Activated CD4-positive, alpha-beta T cell treated with anti-CD3 and anti-CD28 coated beads, Interleukin-2, amount 10 ng/mL, durations not matched to agents 7 days and 5 days (primary cell): ENCODE results near the gene LRRC26. TPM values are rescaled to one million over a fixed set of nuclear protein-coding genes. Genes with fewer than 3 reads are reported as not detected.
A peak's percentile ranks its signal among the peaks of the same experiment; 100 is the strongest.

Experiments used
- CTCF ChIA-PET: fragments of 350-600 bp; sonication (Branson Sonifier 250); formaldehyde crosslinking; loops from one replicate; lab custom pipeline; 2021; ENCODE audit warnings: antibody characterized with exemption; lab: Charles Lee
- POLR2A ChIA-PET: fragments of 350-600 bp; sonication (Branson Sonifier 250); formaldehyde crosslinking; loops from one replicate; lab custom pipeline; 2021; ENCODE audit warnings: antibody characterized with exemption; lab: Charles Lee
- DNase-seq: peaks from one replicate; pipeline ENCODE4 v3.0.0-alpha.2; 2020
- H3K27ac Mint-ChIP-seq: one replicate; pipeline ENCODE4 v1.8.0; 2021; ENCODE audit warnings: mild to moderate bottlenecking, moderate library complexity, mixed read lengths
- H3K27me3 Mint-ChIP-seq: one replicate; pipeline ENCODE4 v1.8.0; 2021; ENCODE audit warnings: mixed read lengths
- H3K36me3 Mint-ChIP-seq: one replicate; pipeline ENCODE4 v1.8.0; 2021; ENCODE audit warnings: low read depth, mixed read lengths
- H3K4me1 Mint-ChIP-seq: one replicate; pipeline ENCODE4 v1.8.0; 2021; ENCODE audit warnings: mixed read lengths
- H3K4me3 Mint-ChIP-seq: one replicate; pipeline ENCODE4 v1.8.0; 2021; ENCODE audit warnings: mild to moderate bottlenecking, moderate library complexity, mixed read lengths
- H3K9me3 Mint-ChIP-seq: one replicate; pipeline ENCODE4 v1.8.0; 2021; ENCODE audit warnings: mixed read lengths
- total RNA-seq, 2 experiments: library from RNA; stranded (reverse); gene quantifications; one replicate each; pipeline ENCODE4 v1.2.3, GENCODE V29; 2021

LRRC26 gene
- total RNA-seq, 2 experiments from 2014 or later: not detected

GRCh38 chr9:137206602-137207001 lies 36.8 kb upstream of the LRRC26 start:
- peaks cover 40% of the 10 kb centered on the region for H3K4me1 Mint-ChIP-seq
- peak overlapping the region; percentile 93 for H3K4me3 Mint-ChIP-seq
- peak overlapping the region; percentile 95 for H3K27ac Mint-ChIP-seq
- DNase-seq: no peak
- no peaks in the 10 kb centered on the region for H3K9me3 Mint-ChIP-seq
- H3K36me3 Mint-ChIP-seq: peaks cover 20% of the 10 kb centered on the region
- POLR2A ChIA-PET: no interaction called here
- CTCF ChIA-PET: interaction anchor here (0.6 to 2.2 kb wide), 8 partner anchors 9 to 160 kb away, joined by 3 to 5 read pairs (median 3); partner anchors contain the start of genes ANAPC2, NPDC1, RNF224 and SSNA1
- H3K27me3 Mint-ChIP-seq: no peaks in the 10 kb centered on the region

GRCh38 chr9:137205126-137206069 lies 35.5 kb upstream of the LRRC26 start, which contains the start of the genes NDOR1 and TMEM203:
Gene NDOR1, plus strand, starts transcription at chr9:137205700. Its CDS starts 78 bp downstream, at chr9:137205778.
Gene TMEM203, minus strand, starts transcription at chr9:137205648. Its CDS starts 234 bp downstream, at chr9:137205414.
- DNase-seq: peak; percentile 95
- H3K9me3 Mint-ChIP-seq: no peaks in the 10 kb centered on the region
- CTCF ChIA-PET: interaction anchor here (1.1 to 2.2 kb wide), 8 partner anchors 11 to 170 kb away, joined by 3 to 6 read pairs (median 4); partner anchors contain the start of genes ANAPC2, NPDC1 and SSNA1
- H3K27me3 Mint-ChIP-seq: no peaks in the 10 kb centered on the region
- peaks cover 48% of the 10 kb centered on the region for H3K4me1 Mint-ChIP-seq
- peaks cover 20% of the 10 kb centered on the region for H3K36me3 Mint-ChIP-seq
- POLR2A ChIA-PET: interaction anchor here (1.2 kb wide), 1 partner anchor 17 kb away, joined by 4 read pairs; the partner anchor contains the start of genes ANAPC2 and SSNA1
- peak within 1 kb of the TSS; percentile 95 for H3K27ac Mint-ChIP-seq
- H3K4me3 Mint-ChIP-seq: peak within 1 kb of the TSS; percentile 93

- POLR2A ChIA-PET: interaction anchor here (1.2 kb wide), 1 partner anchor 16 kb away, joined by 4 read pairs; the partner anchor contains the start of genes ANAPC2 and SSNA1
- H3K4me1 Mint-ChIP-seq: peaks cover 48% of the 10 kb centered on the region
- CTCF ChIA-PET: interaction anchor here (1.2 to 2.0 kb wide), 5 partner anchors 9 to 170 kb away, joined by 3 to 6 read pairs (median 5); no protein-coding TSS in a partner anchor
- H3K36me3 Mint-ChIP-seq: peaks cover 20% of the 10 kb centered on the region
- H3K27ac Mint-ChIP-seq: peak overlapping the region; percentile 95
- DNase-seq: no peak
- H3K27me3 Mint-ChIP-seq: no peaks in the 10 kb centered on the region
- peak overlapping the region; percentile 93 for H3K4me3 Mint-ChIP-seq
- no peaks in the 10 kb centered on the region for H3K9me3 Mint-ChIP-seq
Observed at GRCh38 chr9:137204731-137205125, 34.9 kb upstream of the LRRC26 start.

GRCh38 chr9:137202966-137203365 lies 33.1 kb upstream of the LRRC26 start:
- Mint-ChIP-seq H3K9me3 (no peaks in the 10 kb centered on the region), H3K4me1 (peaks cover 47% of the 10 kb centered on the region), H3K27ac (peak overlapping the region; percentile 25), H3K36me3 (peaks cover 16% of the 10 kb centered on the region), H3K4me3 (no peak overlapping the region), H3K27me3 (no peaks in the 10 kb centered on the region)
- CTCF ChIA-PET: interaction anchor here (0.9 to 1.4 kb wide), 2 partner anchors 24 to 174 kb away, joined by 3 to 4 read pairs; partner anchors contain the start of gene RNF224
- POLR2A ChIA-PET: no interaction called here
- DNase-seq: no peak

GRCh38 chr9:137201205-137201868 lies 31.5 kb upstream of the LRRC26 start:
- peaks cover 5% of the 10 kb centered on the region for H3K36me3 Mint-ChIP-seq
- peak overlapping the region; percentile 82 for H3K27ac Mint-ChIP-seq
- ChIA-PET POLR2A (interaction anchor here (0.6 to 1.0 kb wide), 4 partner anchors 13 to 347 kb away, joined by 3 to 5 read pairs (median 3); partner anchors contain the start of genes ANAPC2 and SSNA1), CTCF (interaction anchor here (0.7 to 1.4 kb wide), 6 partner anchors 9 to 172 kb away, joined by 3 to 10 read pairs (median 4); partner anchors contain the start of genes ANAPC2, NRARP, RNF224 and SSNA1)
- no peaks in the 10 kb centered on the region for H3K27me3 Mint-ChIP-seq
- H3K4me1 Mint-ChIP-seq: peaks cover 35% of the 10 kb centered on the region
- DNase-seq: no peak
- no peaks in the 10 kb centered on the region for H3K9me3 Mint-ChIP-seq
- peak overlapping the region; percentile 80 for H3K4me3 Mint-ChIP-seq

GRCh38 chr9:137200311-137201204 lies 30.7 kb upstream of the LRRC26 start, which contains the start of gene TPRN:
Gene TPRN, minus strand, starts transcription at chr9:137200741. Its CDS starts 30 bp downstream, at chr9:137200711.
- Mint-ChIP-seq H3K4me1 (peaks cover 30% of the 10 kb centered on the region), H3K27ac (peak within 1 kb of the TSS; percentile 82), H3K27me3 (no peaks in the 10 kb centered on the region), H3K4me3 (peak within 1 kb of the TSS; percentile 80), H3K36me3 (peaks cover 4% of the 10 kb centered on the region), H3K9me3 (no peaks in the 10 kb centered on the region)
- ChIA-PET POLR2A (interaction anchor here (0.6 to 1.0 kb wide), 4 partner anchors 12 to 77 kb away, joined by 3 to 5 read pairs (median 3); partner anchors contain the start of genes ANAPC2 and SSNA1), CTCF (interaction anchor here (0.7 to 1.4 kb wide), 6 partner anchors 10 to 165 kb away, joined by 3 to 10 read pairs (median 4); partner anchors contain the start of genes ANAPC2, NRARP, RNF224 and SSNA1)
- peak; percentile 100 for DNase-seq

GRCh38 chr9:137199411-137200121 lies 29.7 kb upstream of the LRRC26 start:
- no peaks in the 10 kb centered on the region for H3K27me3 Mint-ChIP-seq
- H3K9me3 Mint-ChIP-seq: no peaks in the 10 kb centered on the region
- ChIA-PET CTCF (interaction anchor here (0.5 to 2.3 kb wide), 2 partner anchors 10 to 87 kb away, joined by 4 to 6 read pairs; no protein-coding TSS in a partner anchor), POLR2A (no interaction called here)
- peaks cover 4% of the 10 kb centered on the region for H3K36me3 Mint-ChIP-seq
- no peak for DNase-seq
- peak overlapping the region; percentile 74 for H3K4me3 Mint-ChIP-seq
- peak overlapping the region; percentile 78 for H3K27ac Mint-ChIP-seq
- H3K4me1 Mint-ChIP-seq: peaks cover 27% of the 10 kb centered on the region

GRCh38 chr9:137198902-137199283 lies 29.0 kb upstream of the LRRC26 start:
- Mint-ChIP-seq H3K27ac (no peak overlapping the region), H3K4me3 (peak overlapping the region; percentile 44), H3K9me3 (no peaks in the 10 kb centered on the region), H3K4me1 (peaks cover 21% of the 10 kb centered on the region), H3K27me3 (no peaks in the 10 kb centered on the region), H3K36me3 (peaks cover 4% of the 10 kb centered on the region)
- ChIA-PET CTCF (interaction anchor here (2.3 kb wide), 1 partner anchor 9 kb away, joined by 6 read pairs; no protein-coding TSS in a partner anchor), POLR2A (no interaction called here)
- no peak for DNase-seq

- no peaks in the 10 kb centered on the region for H3K9me3 Mint-ChIP-seq
- no peak overlapping the region for H3K27ac Mint-ChIP-seq
- ChIA-PET CTCF (interaction anchor here (2.3 kb wide), 1 partner anchor 8 kb away, joined by 6 read pairs; no protein-coding TSS in a partner anchor), POLR2A (no interaction called here)
- no peak for DNase-seq
- H3K36me3 Mint-ChIP-seq: peaks cover 4% of the 10 kb centered on the region
- H3K4me1 Mint-ChIP-seq: peaks cover 19% of the 10 kb centered on the region
- H3K4me3 Mint-ChIP-seq: peak overlapping the region; percentile 44
- H3K27me3 Mint-ChIP-seq: no peaks in the 10 kb centered on the region
Observed at GRCh38 chr9:137198051-137198901, 28.4 kb upstream of the LRRC26 start.
